HepG2 (cell line): ENCODE measurements around the gene MASP1. TPM values are rescaled to one million over a fixed set of nuclear protein-coding genes. Genes with fewer than 3 reads are reported as not detected.

Experiments used
- BRF2 ChIP-seq: sonication (generic); formaldehyde crosslinking; IDR thresholded peaks from 2 replicates; pipeline ENCODE4 v1.8.1; 2022; ENCODE audit warnings: mild to moderate bottlenecking, missing genetic modification reagents
- KDM5B ChIP-seq: sonication (generic); formaldehyde crosslinking; IDR thresholded peaks from 2 replicates; pipeline ENCODE4 v1.4.0; 2020; ENCODE audit warnings: missing genetic modification reagents, mild to moderate bottlenecking, borderline replicate concordance
- MAFK ChIP-seq, 2 experiments: IDR thresholded peaks in 1 of 2; conservative IDR thresholded peaks in 1 of 2; 2 replicates each; pipeline ENCODE4 v1.6.1; 2011; ENCODE audit warnings: improper control_type of control experiment in 2 of 2, low read length in 2 of 2
- SP5 ChIP-seq: IDR thresholded peaks from 2 replicates; pipeline ENCODE4 v1.6.1; 2016; ENCODE audit warnings: low read depth, borderline replicate concordance
- ZFP36 ChIP-seq: fragments of 150-350 bp; IDR thresholded peaks from 2 replicates; pipeline ENCODE4 v1.6.1; 2018; ENCODE audit warnings: borderline replicate concordance, low read length, low read depth; ENCODE audit not compliant: partially characterized antibody
- ZNF609 ChIP-seq: sonication (generic); formaldehyde crosslinking; IDR thresholded peaks from 2 replicates; pipeline ENCODE4 v1.4.0; 2020; ENCODE audit warnings: mild to moderate bottlenecking, missing genetic modification reagents, borderline replicate concordance
- ZNF687 ChIP-seq: sonication (generic); formaldehyde crosslinking; IDR thresholded peaks from 2 replicates; pipeline ENCODE4 v1.5.1; 2020; ENCODE audit warnings: mild to moderate bottlenecking, missing genetic modification reagents, moderate library complexity
- polyA plus RNA-seq, 8 experiments: library from polyadenylated mRNA; depleted of rRNA in 3 of 8; stranded (reverse) in 7 of 8; unstranded in 1 of 8; fragments of >200 nt; fragmentation: Illumina TruSeq in 4 of 8; extraction: Trizol in 4 of 8; gene quantifications; 2 replicates each; pipeline versions ENCODE4 v1.2.1 to v1.2.3, GENCODE V29; 2011 to 2016; ENCODE audit warnings: low read depth in 4 of 8, missing spikeins in 1 of 8, mixed read lengths in 1 of 8; ENCODE audit not compliant: insufficient read depth in 1 of 8
- total RNA-seq, 5 experiments: library from RNA; depleted of rRNA; stranded (reverse); fragments of >200 nt; fragmentation: Illumina TruSeq; extraction: Trizol; gene quantifications; 2 replicates each; pipeline ENCODE4 v1.2.3, GENCODE V29; 2016; ENCODE audit warnings: low read depth in 1 of 5
- TF ChIP-seq, protein P1 (sequence below), 2 experiments: sonication (generic) in 1 of 2; formaldehyde crosslinking in 1 of 2; IDR thresholded peaks; 2 replicates each; pipeline versions ENCODE4 v1.6.1 to v1.9.0; 2014 to 2022; ENCODE audit warnings: antibody characterized with exemption in 1 of 2, borderline replicate concordance in 1 of 2, inconsistent platforms in 1 of 2, low read depth in 1 of 2, missing genetic modification reagents in 1 of 2

Gene MASP1
- total and polyA plus RNA-seq, 2 of the 13 experiments (the other 11 are each of a cell fraction or from before 2014, with no cell fraction given) = 10.8 to 56.0 TPM

- TF ChIP-seq ZNF687 = peak; percentile 58
- TF ChIP-seq SP5 (CRISPR knock-in tag) = no peak
- no peak for TF ChIP-seq ZNF609
- TF ChIP-seq, protein P1, sequence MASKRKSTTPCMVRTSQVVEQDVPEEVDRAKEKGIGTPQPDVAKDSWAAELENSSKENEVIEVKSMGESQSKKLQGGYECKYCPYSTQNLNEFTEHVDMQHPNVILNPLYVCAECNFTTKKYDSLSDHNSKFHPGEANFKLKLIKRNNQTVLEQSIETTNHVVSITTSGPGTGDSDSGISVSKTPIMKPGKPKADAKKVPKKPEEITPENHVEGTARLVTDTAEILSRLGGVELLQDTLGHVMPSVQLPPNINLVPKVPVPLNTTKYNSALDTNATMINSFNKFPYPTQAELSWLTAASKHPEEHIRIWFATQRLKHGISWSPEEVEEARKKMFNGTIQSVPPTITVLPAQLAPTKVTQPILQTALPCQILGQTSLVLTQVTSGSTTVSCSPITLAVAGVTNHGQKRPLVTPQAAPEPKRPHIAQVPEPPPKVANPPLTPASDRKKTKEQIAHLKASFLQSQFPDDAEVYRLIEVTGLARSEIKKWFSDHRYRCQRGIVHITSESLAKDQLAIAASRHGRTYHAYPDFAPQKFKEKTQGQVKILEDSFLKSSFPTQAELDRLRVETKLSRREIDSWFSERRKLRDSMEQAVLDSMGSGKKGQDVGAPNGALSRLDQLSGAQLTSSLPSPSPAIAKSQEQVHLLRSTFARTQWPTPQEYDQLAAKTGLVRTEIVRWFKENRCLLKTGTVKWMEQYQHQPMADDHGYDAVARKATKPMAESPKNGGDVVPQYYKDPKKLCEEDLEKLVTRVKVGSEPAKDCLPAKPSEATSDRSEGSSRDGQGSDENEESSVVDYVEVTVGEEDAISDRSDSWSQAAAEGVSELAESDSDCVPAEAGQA (IDR thresholded peaks at IDR 0.05; ENCODE audit: low read depth) = no peak
- TF ChIP-seq, protein P1 (CRISPR knock-in tag; IDR thresholded peaks at IDR 0.05; ENCODE audit: borderline replicate concordance) = no peak
- no peak for TF ChIP-seq BRF2 (CRISPR knock-in tag)
- TF ChIP-seq KDM5B (CRISPR knock-in tag) = 0 out of 2 replicates have a peak, but pooled peaks have one; percentile 32
- no peak for TF ChIP-seq ZFP36
- no peak for TF ChIP-seq MAFK (conservative IDR thresholded peaks at IDR 0.05 in 1 of 2, IDR thresholded peaks at IDR 0.05 in 1 of 2; ENCODE audit: low read length in 2 of 2)
Measured at GRCh38 chr3:187288131-187288854, 3.2 kb downstream of the MASP1 start (continued).
